NOMO-1 (cell line): Measurements from ENCODE around the gene GMDS.

Experiments used
- DNase-seq, 2 experiments: peaks; one replicate each; lab custom pipeline; 2025; ENCODE audit not compliant: unreplicated experiment in 2 of 2; lab: John Stamatoyannopoulos, UW

Gene GMDS

GRCh38 chr6:1643830-1644445 is 601.5 kb downstream of the GMDS start:
- no peak for DNase-seq

DNA sequence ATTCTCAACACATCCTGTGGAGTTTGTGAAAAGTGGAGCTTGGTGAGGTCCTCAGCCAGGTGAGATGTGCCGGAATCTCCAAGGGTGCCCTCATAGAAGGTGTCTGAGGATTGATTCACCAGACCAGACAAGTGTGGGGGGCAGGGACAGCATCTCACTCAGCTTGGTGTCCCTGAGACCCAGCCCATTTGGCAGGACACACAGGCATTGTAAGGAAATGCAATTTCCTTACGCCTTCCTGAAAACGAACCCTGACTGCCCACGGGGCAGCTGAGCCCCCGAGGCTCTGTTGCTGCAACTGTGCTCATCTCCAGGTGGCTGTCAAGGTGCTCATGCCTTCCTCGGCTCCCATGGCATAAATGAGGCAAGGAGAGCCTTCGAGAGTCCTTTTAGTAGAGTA is 602.3 kb downstream of the GMDS start:
- no peak for DNase-seq

DNA sequence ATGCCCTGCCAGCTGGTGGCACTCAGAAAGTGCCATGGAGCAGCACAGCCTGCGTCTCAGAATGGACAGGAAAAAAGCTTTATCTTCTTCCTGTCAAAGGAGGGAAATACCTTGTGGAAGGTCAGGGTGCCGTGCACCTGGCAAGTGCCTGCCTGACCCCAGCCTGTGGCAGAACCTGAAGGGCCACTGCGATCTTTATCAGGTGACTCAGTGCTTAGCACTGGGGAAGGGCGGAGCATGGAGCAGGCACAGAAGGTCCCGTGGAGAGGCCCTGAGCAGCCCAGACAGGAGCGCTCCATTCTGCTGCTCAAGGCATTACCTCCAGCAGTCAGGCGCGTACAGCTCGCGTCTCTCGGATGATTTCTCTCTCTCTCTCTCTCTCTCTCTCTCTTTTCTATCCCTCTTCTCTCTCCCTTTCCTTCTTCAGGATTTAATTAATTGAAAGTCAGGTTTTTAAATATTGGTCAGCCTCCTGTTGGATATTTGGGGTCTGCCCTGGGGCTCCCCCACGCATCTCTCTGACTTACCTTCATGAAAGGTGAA is 604.0 kb downstream of the GMDS start:
- no peak for DNase-seq

DNA sequence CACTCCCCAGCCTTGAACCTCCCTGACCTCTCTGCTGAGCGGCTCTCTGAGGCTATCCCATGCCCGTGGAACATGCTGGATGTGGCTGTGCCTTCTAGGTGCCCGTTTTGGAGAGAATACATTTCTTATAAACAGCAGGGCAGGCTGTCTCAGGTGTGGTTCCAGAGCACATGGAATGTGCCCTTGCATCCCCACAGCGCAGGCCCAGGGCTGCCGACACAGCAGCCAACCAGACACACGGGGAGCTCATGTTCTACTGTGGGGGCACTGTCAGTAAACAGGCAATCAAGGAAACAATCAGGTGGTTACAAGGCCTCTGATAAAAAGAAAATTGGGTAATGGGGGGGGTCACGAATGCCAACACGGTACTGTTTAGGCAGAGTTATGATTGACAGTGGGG is 604.9 kb downstream of the GMDS start:
- no peak for DNase-seq

GRCh38 chr6:1639430-1639829 is 606.0 kb downstream of the GMDS start:
- no peak for DNase-seq

GRCh38 chr6:1636971-1637871 is 608.2 kb downstream of the GMDS start:
- DNase-seq = no peak

- no peak for DNase-seq
Observed at GRCh38 chr6:1636272-1636825, 609.1 kb downstream of the GMDS start.

GRCh38 chr6:1635305-1636010 is 609.9 kb downstream of the GMDS start:
- no peak for DNase-seq

DNA sequence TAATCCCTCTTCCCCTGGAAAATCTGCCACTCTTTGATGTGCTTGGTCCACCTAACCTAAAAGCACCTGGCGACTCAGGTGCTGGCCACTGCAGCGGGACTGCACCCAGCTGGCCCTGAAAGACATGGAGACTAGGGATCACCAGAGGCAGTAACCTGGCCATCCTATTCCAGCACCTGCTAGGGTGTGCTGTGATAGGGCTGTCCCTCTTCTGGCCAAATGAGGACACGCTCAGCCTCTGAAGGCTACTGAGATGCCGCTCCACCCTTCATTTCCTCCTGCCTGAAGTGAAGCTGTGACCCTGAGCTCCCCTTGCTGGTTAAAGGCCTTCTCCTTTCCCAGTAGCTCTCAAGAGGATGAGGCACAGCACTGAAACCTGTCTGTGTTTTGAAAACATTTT is 611.3 kb downstream of the GMDS start:
- DNase-seq = no peak

GRCh38 chr6:1633366-1634021 is 611.9 kb downstream of the GMDS start:
- no peak for DNase-seq

GRCh38 chr6:1631251-1631650 is 614.2 kb downstream of the GMDS start:
- no peak for DNase-seq

- no peak for DNase-seq
Observed at GRCh38 chr6:1630771-1631217, 614.6 kb downstream of the GMDS start.

- DNase-seq = no peak
Observed at GRCh38 chr6:1630212-1630770, 615.1 kb downstream of the GMDS start.

GRCh38 chr6:1629316-1629715 is 616.1 kb downstream of the GMDS start:
- no peak for DNase-seq

DNA sequence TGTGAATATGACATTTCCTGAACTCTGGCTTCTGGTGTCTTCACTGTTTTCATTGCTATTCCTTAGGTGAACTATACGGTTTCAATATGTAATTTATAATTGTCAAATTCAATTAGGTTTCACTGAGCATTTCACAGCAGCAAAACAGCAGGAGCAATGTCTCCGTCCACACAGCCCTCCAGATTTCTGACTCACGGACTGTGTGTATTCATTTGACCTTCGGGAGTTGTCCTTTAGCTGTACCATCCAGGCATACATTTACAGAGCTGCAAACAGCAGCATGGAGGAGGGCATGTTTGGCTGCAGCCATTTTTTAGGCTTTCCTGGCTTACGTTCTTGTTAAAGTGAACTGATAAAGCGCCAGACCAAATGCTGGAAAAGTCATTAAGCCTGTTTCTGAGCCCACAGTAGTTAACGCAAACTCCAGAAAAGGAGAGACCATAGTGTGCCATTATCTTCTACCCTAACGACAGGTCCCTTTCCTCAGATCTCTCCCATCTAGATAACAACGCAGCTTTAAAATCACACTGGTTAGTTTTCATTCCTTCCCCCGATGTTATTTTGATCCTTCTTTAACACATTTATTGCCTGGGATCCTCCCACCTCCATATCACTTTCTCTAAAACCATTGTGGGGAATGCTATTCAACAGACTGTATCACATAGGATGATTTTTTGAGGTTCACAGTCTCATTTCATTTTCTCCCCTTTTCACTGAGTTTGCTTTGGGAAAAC is 617.4 kb downstream of the GMDS start:
- DNase-seq = no peak

- DNase-seq = no peak
Observed at GRCh38 chr6:1626481-1626880, 618.9 kb downstream of the GMDS start.

- DNase-seq = peak in 1 of 2 experiments; percentile 24
Observed at GRCh38 chr6:1625794-1626435, 619.5 kb downstream of the GMDS start.

DNA sequence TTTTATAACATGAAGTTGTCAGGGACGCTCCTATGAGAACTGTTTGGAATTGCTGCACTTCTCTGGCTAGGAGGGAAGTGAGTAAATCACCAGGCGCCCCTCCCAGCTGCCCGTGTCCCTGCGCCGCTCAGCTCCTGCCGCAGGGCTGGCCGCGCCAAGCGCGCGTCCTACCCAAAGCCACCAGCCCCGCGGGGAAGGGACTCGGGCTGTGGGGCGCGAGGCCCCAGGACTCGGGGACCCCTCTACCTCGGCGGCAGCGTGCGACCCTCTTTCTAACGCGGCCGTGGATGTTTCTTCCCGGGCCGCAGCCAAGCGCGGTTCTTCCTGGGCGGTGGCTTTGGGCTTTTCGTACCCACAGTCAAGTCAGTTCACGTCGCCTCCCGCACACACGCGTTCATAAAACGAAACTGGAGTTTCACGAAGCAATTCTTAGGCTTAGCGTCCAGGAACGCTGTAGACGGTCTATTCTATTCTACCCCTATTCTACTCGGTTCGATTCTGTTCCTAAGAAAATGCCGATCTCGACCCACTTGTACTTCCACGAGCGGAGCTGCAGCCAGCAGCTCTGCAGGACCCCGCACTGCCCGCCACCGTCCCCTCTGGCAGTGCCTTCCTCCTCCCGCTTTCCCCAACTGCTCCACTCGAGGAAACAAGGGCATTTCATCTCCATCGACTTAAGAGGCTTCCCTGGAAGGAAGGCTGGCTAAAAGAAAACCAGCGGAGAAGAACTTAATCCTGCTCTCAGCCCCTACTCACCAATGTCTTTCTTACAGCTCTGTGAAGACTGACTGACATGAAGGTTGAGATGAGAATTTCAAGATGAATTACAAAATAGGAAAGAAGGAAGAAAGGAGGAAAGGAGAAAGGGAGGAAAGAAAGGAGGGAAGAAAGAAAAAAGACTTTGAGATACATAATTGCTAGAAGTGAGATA is 620.3 kb downstream of the GMDS start:
- peak in 1 of 2 experiments; percentile 22 for DNase-seq
